ENCODE data around the gene PTPRK. TPM values are rescaled to one million over a fixed set of nuclear protein-coding genes. Genes with fewer than 3 reads are reported as not detected.

PTPRK gene
- total and polyA plus RNA-seq, 2 of the 8 experiments (the other 6 are each of a cell fraction or from before 2014, with no cell fraction given) = 11.4 to 47.3 TPM

GRCh38 chr6:128357392-128358130, 162.8 kb downstream of the PTPRK start:
- no peak for DNase-seq (ENCODE audit: low read depth in 1 of 2, low spot score in 2 of 2)
- H3K9me3 ChIP-seq (ENCODE audit: insufficient read depth in 2 of 2, low read depth in 1 of 2, low read length in 1 of 2) = no peaks in the 10 kb centered on the region
- no peak overlapping the region for H3K18ac ChIP-seq (ENCODE audit: extremely low read depth, low read length)
- H2BK120ac ChIP-seq (replicated peaks; ENCODE audit: low read depth, low read length) = no peak overlapping the region
- ChIA-PET POLR2A (ENCODE audit: partially characterized antibody) (no interaction called here), CTCF (ENCODE audit: partially characterized antibody) (interaction anchor here (0.6 to 1.1 kb wide), 2 partner anchors 129 to 326 kb away, joined by 3 read pairs; no protein-coding TSS in a partner anchor)
- H3K27ac ChIP-seq (ENCODE audit: low read depth, low read length) = no peak overlapping the region
- H2BK12ac ChIP-seq (ENCODE audit: low read depth, low read length) = no peak overlapping the region
- H3K14ac ChIP-seq (ENCODE audit: insufficient read length) = no peak overlapping the region
- no peaks in the 10 kb centered on the region for H3K79me1 ChIP-seq (ENCODE audit: low read depth, low read length)
- no peak overlapping the region for H3K4me3 ChIP-seq (ENCODE audit: extremely low read depth in 1 of 4, insufficient read depth in 2 of 4, low read depth in 3 of 4, low read length in 4 of 4)
- H3K56ac ChIP-seq (replicated peaks; ENCODE audit: insufficient read length, low read depth, low read length) = no peak overlapping the region
- no peak overlapping the region for H2AFZ ChIP-seq (ENCODE audit: low read length)
- WGBS, 2 experiments (ENCODE audit: extremely low coverage in 1 of 2, insufficient coverage in 1 of 2, insufficient read length in 1 of 2, insufficient replicate concordance in 2 of 2, low coverage in 1 of 2, low lambda C conversion rate in 2 of 2, missing lambda C conversion rate in 1 of 2) = 89% methylated on average over 3 of the region's 3 CpGs; no CpG with 5 or more reads in 1 of the 2 experiments
- H3K4ac ChIP-seq (replicated peaks; ENCODE audit: insufficient read length, low read depth, low read length) = no peak overlapping the region
- no peak overlapping the region for H2AK5ac ChIP-seq (ENCODE audit: low read depth, low read length)
- peaks cover 0 to 13% of the 10 kb centered on the region in 2 experiments; a peak in 1 of 4 replicates for H3K79me2 ChIP-seq (ENCODE audit: control insufficient read depth in 1 of 2, insufficient read depth in 2 of 2, low read length in 2 of 2)
- H3K36me3 ChIP-seq (ENCODE audit: control insufficient read depth in 2 of 4, insufficient read depth in 4 of 4, low read length in 3 of 4) = no peaks in the 10 kb centered on the region
- H3K9ac ChIP-seq (replicated peaks in 1 of 4; ENCODE audit: extremely low read depth in 1 of 4, low read depth in 3 of 4, low read length in 3 of 4) = no peak overlapping the region
- H4K91ac ChIP-seq (replicated peaks; ENCODE audit: insufficient read length, low read length) = no peak overlapping the region
- TF ChIP-seq CBX5 (IDR thresholded peaks at IDR 0.05; ENCODE audit: low read depth, low read length) (no peak), SIX5 (IDR thresholded peaks at IDR 0.05; ENCODE audit: low read depth, low read length) (no peak), YY1 (IDR thresholded peaks at IDR 0.05; ENCODE audit: low read depth, low read length) (no peak), BACH1 (IDR thresholded peaks at IDR 0.05; ENCODE audit: low read length) (no peak), RNF2 (IDR thresholded peaks at IDR 0.05; ENCODE audit: borderline replicate concordance, low read depth, low read length, missing control alignments, poor library complexity, severe bottlenecking) (no peak), JUND (IDR thresholded peaks at IDR 0.05; ENCODE audit: low read length) (no peak)
- FAIRE-seq = no peak
- H4K20me1 ChIP-seq (replicated peaks in 1 of 2; ENCODE audit: control insufficient read depth in 1 of 2, insufficient read depth in 2 of 2, low read length in 2 of 2) = peaks cover 0 to 1% of the 10 kb centered on the region in 2 experiments
- H3K23ac ChIP-seq (ENCODE audit: insufficient read length) = no peak overlapping the region
- H4K8ac ChIP-seq (ENCODE audit: extremely low read depth, insufficient read depth, low read length) = no peak overlapping the region
- H4K5ac ChIP-seq (ENCODE audit: insufficient read length, low read depth, low read length) = no peak overlapping the region
- H2BK20ac ChIP-seq (ENCODE audit: low read length) = no peak overlapping the region
- H3K4me2 ChIP-seq (ENCODE audit: insufficient read depth in 1 of 2, low read depth in 2 of 2, low read length in 2 of 2) = no peak overlapping the region
- H3K4me1 ChIP-seq (replicated peaks in 1 of 4; ENCODE audit: control insufficient read depth in 3 of 4, insufficient read depth in 4 of 4, low read length in 3 of 4) = no peaks in the 10 kb centered on the region
- H2BK15ac ChIP-seq (ENCODE audit: low read length) = no peak overlapping the region
- no peaks in the 10 kb centered on the region for H3K27me3 ChIP-seq (replicated peaks in 1 of 4; ENCODE audit: control insufficient read depth in 3 of 4, extremely low read depth in 1 of 4, insufficient read depth in 3 of 4, low read length in 3 of 4)
- H2BK5ac ChIP-seq (ENCODE audit: low read depth, low read length) = no peak overlapping the region
- no peaks in the 10 kb centered on the region; the same call in 1 of the 2 replicates for H3K23me2 ChIP-seq (ENCODE audit: low read depth, low read length)
